ENCODE data around the gene TRIML2. TPM values are rescaled to one million over a fixed set of nuclear protein-coding genes. Genes with fewer than 3 reads are reported as not detected.

The TRIML2 gene
- polyA plus RNA-seq, 2 of the 4 experiments (the other 2 are of a cell fraction) = 53.7 to 56.2 TPM

GRCh38 chr4:188041721-188042120 is 67.7 kb downstream of the TRIML2 start:
- H3K27ac ChIP-seq = no peak overlapping the region
- H3K4me3 ChIP-seq = no peak overlapping the region
- CTCF ChIA-PET = interaction anchor here (0.6 kb wide), 1 partner anchor 55 kb away, joined by 3 read pairs; no protein-coding TSS in a partner anchor
- H3K4me2 ChIP-seq = no peak overlapping the region
- WGBS (ENCODE audit: missing lambda C conversion rate) = 84% methylated on average over 20 of the region's 21 CpGs
- POLR2A ChIA-PET = no interaction called here
- no peaks in the 10 kb centered on the region for H3K9me3 ChIP-seq
- ATAC-seq (no peak), FAIRE-seq (no peak), DNase-seq (ENCODE audit: low read depth in 1 of 2, low spot score in 1 of 2) (no peak)
- no peaks in the 10 kb centered on the region for H3K4me1 ChIP-seq
- no peak for TF ChIP-seq REST (IDR thresholded peaks at IDR 0.05)
- TF ChIP-seq RAD21 (conservative IDR thresholded peaks at IDR 0.05 in 1 of 2, IDR thresholded peaks at IDR 0.05 in 1 of 2) = no peak
- no peak for TF ChIP-seq PBX3 (IDR thresholded peaks at IDR 0.05)
- TF ChIP-seq EP300 (IDR thresholded peaks at IDR 0.05) = no peak
- TF ChIP-seq, protein P1, sequence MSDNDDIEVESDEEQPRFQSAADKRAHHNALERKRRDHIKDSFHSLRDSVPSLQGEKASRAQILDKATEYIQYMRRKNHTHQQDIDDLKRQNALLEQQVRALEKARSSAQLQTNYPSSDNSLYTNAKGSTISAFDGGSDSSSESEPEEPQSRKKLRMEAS (IDR thresholded peaks at IDR 0.05) = no peak
- TF ChIP-seq MAFK (IDR thresholded peaks at IDR 0.05; ENCODE audit: partially characterized antibody) = no peak
- no peak for TF ChIP-seq TFCP2L1 (CRISPR knock-in tag; IDR thresholded peaks at IDR 0.05)
- TF ChIP-seq SMC3 (IDR thresholded peaks at IDR 0.05) = no peak
- TF ChIP-seq CHD2 (IDR thresholded peaks at IDR 0.05; ENCODE audit: low read length, partially characterized antibody) = no peak
- TF ChIP-seq MYC (IDR thresholded peaks at IDR 0.05; ENCODE audit: borderline replicate concordance, low read length) = no peak
- TF ChIP-seq ATOH8 (CRISPR knock-in tag; IDR thresholded peaks at IDR 0.05; ENCODE audit: low read depth) = no peak
- TF ChIP-seq JUN (IDR thresholded peaks at IDR 0.05) = no peak
- no peak for TF ChIP-seq ZFP36 (IDR thresholded peaks at IDR 0.05; ENCODE audit: borderline replicate concordance, partially characterized antibody)
- TF ChIP-seq BCL3 (IDR thresholded peaks at IDR 0.05) = no peak

Small RNAs within 50 kb of the gene (small RNA-seq; reads per million reads assigned to genes)
- gene RNU6-173P = 0 reads per million in 6 experiments

Other genes starting within 250 kb of the TRIML2 start
- not detected in 2 replicates for gene ZFP42, start 113.8 kb downstream of the TRIML2 start, polyA plus RNA-seq (2011; rRNA removed)
- not detected in 3 replicates for gene ZFP42, start 113.8 kb downstream of the TRIML2 start, polyA plus RNA-seq (2017; fragmentation: RNase III; extraction: RNeasy Plus Mini Kit Qiagen cat#74134 plus additional on column Dnase treatment)
- not detected in 2 replicates for gene TRIML1, start 29.8 kb upstream of the TRIML2 start, polyA plus RNA-seq (2011; rRNA removed)
- not detected in 3 replicates for gene TRIML1, start 29.8 kb upstream of the TRIML2 start, polyA plus RNA-seq (2017; fragmentation: RNase III; extraction: RNeasy Plus Mini Kit Qiagen cat#74134 plus additional on column Dnase treatment)